Stimulated activated CD8-positive, alpha-beta memory T cell treated with anti-CD3 and anti-CD28 coated beads, Interleukin-15, amount 100 ng/mL, for 1 hour (primary cell): ENCODE results near the gene CADPS.

Source experiments
- DNase-seq: peaks from one replicate; pipeline ENCODE4 v3.0.0-alpha.2; 2020; ENCODE audit warnings: low read depth

The CADPS gene

GRCh38 chr3:62749657-62750056 lies 125.6 kb downstream of the CADPS start:
- no peak for DNase-seq

- DNase-seq = no peak
Measured at GRCh38 chr3:62749130-62749529, 126.1 kb downstream of the CADPS start.

DNA sequence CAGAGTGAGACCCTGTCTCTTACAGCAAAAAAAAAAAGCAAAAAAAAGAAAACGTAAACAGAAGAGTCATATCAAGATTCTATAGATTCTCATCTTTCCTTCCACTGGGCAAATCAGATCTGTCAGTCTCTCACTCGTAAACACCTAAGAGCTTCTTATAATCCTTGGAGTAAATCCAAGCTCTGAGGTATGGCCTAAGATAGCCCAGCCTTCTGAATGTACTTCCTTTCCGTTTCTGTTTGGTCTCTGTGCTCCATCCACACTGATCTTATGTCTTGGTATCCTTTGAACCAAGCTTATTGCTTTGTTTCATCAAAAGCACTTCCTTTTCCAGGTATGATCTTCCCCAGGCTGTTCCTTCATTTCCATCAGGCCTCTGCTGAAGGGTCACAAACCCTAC lies 137.8 kb downstream of the CADPS start:
- DNase-seq = no peak

GRCh38 chr3:62735510-62735909 lies 139.7 kb downstream of the CADPS start:
- DNase-seq = no peak

DNA sequence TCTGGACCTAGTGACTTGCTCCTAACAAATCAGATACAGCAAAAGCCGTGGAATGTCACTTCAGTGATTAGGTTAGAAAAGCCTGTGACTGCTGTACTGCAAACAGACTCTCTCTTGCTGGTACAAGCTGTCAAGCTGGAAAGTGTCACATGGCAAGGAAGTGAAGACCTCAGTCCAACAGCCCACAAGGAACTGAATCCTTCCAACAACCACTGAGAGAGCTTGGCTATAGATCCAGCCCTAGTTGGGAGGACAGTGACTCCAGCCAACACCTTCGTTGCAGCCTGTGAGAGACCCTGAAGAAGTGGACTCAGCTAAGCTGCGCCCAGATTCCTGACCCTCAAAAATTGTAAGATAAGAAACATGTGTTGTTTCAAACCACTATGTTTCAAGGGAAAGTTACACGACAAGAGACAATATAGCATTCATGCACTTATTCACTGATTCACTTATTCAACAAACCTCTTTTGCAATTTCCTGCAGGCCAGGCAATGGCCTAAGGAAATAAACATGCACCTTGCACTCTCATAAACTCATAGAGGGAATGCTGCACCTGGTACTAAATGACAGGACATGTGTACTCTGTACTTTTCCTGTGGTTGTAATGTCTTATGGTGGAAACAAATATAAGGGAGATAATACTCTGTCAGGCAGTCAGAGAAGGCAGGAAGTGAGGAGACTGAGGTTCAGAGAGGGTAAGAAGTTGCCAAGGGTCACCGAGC lies 142.9 kb downstream of the CADPS start:
- DNase-seq = no peak

GRCh38 chr3:62727981-62728380 lies 147.2 kb downstream of the CADPS start:
- DNase-seq = no peak

GRCh38 chr3:62727536-62727935 lies 147.7 kb downstream of the CADPS start:
- DNase-seq = no peak

DNA sequence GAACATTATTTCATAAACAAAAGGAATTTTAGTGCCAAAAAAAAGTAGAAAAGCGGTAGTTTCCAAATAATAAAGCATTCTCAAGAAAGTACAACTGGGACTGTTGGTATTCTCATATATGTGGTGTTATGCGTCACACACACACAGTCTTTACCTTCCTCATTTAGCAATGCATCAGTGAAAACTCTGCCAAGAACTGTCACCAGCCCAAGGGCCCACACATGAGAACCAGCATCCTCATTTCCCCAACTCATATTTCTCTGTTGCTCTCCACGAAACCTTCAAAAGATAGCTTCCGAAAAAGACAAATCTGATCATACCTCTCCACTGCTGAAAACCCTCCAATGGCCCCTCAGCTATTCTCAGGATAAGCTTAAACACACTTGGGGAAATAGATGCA lies 150.7 kb downstream of the CADPS start:
- DNase-seq = no peak

DNA sequence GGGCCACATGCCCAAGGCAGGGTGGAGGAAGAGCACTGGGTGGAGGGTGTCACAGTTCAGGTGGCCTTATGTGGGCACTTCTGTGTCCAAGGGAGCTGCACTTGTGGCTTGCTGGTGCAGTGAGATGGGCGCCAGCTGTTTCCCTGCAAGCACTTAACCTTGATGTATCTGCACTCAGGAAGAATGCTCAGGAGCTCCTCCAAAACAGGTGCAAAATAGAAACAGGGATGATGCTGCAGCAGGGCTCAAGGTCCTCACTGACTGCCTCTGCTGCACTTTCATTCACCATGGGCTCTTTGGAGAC lies 151.3 kb downstream of the CADPS start:
- no peak for DNase-seq

GRCh38 chr3:62723166-62723913 lies 151.9 kb downstream of the CADPS start:
- no peak for DNase-seq

DNA sequence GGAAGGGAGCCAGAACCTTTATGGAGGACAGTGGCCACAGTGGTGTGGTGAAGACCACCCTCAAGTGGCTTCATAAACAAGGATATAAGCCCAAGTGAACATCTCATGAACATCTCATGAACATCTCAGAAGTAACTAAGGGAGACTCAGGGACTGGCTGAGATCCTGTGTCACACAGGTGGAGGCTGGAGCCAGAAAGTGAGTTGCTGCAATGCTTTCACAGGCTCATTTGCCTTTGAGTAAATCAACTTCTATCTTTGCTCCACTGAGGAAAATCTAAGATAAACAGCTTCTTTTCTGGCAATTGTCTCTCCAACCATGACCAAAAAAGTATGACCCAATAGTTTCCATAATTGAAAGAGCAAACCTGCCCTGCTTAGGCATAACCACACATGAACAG lies 152.9 kb downstream of the CADPS start:
- no peak for DNase-seq

GRCh38 chr3:62718515-62719320 lies 156.5 kb downstream of the CADPS start:
- no peak for DNase-seq

DNA sequence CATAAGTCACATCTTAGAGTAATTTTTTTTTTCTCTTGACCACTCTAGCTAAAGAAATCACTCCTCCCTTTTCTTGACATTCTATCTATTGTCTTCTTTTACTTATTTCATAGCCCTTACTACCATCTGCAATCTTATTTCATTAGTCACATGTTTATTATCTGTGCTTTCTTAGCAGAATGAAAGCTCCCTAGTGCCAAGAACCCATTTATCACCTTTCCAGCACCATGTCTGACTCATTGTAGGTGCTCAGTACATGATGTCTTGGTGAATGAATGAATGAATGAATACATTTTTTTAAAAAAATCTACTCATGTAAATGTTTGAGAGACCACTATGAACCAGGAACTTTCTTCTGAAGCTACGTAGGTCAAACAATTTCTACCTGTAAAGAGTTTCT lies 157.2 kb downstream of the CADPS start:
- no peak for DNase-seq

GRCh38 chr3:62712746-62713145 lies 162.5 kb downstream of the CADPS start:
- no peak for DNase-seq

- no peak for DNase-seq
Measured at GRCh38 chr3:62710751-62711150, 164.5 kb downstream of the CADPS start.

GRCh38 chr3:62708638-62709373 lies 166.4 kb downstream of the CADPS start:
- DNase-seq = no peak

DNA sequence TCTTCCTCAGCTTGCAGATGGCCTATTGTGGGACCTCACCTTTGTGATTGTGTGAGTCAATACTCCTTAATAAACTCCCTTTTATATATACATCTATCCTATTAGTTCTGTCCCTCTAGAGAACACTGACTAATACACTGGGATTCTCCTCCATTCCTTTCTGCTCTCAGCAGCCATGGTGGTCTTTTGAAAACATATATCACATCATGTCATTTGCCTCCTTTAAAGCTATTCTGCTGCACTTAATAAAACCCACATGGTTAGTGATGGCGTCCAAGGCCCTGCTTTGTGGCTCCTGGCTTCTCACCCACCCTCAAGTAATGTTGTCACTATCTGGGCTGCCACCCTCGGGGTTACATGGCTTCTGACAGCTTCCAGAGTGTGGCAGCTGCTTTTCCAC lies 169.5 kb downstream of the CADPS start:
- DNase-seq = no peak

GRCh38 chr3:62703451-62704167 lies 171.6 kb downstream of the CADPS start:
- no peak for DNase-seq

DNA sequence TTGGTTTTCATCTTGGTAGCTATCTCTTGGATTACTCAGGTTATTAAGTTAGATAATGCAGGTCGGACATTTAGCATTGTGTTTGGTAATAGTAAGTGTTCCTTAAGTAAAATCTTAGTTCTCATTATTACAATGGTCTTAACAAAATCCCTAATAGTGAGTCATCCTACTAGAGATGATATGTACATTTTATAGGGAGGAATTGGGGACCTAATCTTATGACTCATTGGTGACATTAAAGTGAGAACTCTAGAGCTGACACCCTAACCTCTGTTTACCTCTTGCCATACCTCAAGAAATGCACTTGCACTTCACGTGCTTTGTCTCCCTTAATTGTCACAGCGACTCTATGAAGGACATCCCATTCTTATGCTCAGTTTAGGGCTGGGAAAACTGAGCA lies 174.9 kb downstream of the CADPS start:
- DNase-seq = no peak

DNA sequence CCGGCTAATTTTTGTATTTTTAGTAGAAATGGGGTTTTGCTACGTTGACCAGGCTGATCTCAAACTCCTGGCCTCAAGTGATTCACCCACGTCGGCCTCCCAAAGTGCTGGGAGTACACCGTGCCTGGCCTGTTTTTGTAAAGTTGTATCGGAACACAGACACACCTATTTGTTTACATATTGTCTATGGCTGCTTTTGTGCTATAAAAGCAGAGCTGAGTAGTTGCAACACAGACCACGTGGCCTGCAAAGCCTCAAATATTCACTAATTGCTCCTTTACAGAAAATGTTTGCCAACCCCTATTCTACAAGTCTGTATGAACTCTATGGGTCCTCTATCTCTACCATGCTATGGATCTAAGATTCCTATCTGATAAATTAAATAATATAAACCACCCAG lies 175.5 kb downstream of the CADPS start:
- no peak for DNase-seq

DNA sequence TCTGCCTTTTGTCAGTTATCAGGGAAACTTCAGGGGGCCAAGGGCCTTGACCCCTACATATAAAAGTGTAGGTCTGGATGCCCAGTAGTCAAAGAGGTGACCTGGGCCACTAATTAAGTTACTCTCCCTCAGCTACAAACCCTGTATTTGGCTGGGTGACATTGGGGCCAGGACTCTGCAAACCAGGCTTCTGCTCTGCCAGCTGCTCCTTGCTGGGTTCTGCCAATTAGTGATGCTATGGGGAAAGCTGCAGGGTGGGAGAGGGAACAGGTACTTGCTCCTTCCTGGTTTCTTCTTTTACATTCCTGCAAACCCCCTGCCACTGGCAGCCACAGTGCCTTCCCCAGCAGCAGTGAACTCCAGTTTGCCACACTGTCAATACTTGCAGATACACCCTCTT lies 179.2 kb downstream of the CADPS start:
- no peak for DNase-seq

GRCh38 chr3:62688812-62689211 lies 186.4 kb downstream of the CADPS start:
- no peak for DNase-seq
